Muscle of leg (tissue), 11 donors: ENCODE measurements around the gene MACO1. TPM values are rescaled to one million over a fixed set of nuclear protein-coding genes. Genes with fewer than 3 reads are reported as not detected.

ENCODE experiments used
- DNase-seq: peaks from one replicate; pipeline ENCODE4 v3.0.0; 2013
- H3K27ac ChIP-seq: one replicate; pipeline ENCODE4 v1.5.1; 2013; ENCODE audit warnings: mild to moderate bottlenecking, low read length, control low read depth
- H3K27me3 ChIP-seq: one replicate; pipeline ENCODE4 v1.6.1; 2013; ENCODE audit warnings: low read length; ENCODE audit not compliant: control insufficient read depth, insufficient read depth
- H3K36me3 ChIP-seq: one replicate; pipeline ENCODE4 v1.6.1; 2013; ENCODE audit warnings: low read length; ENCODE audit not compliant: control insufficient read depth, insufficient read depth
- H3K4me1 ChIP-seq: one replicate; pipeline ENCODE4 v1.6.1; 2013; ENCODE audit warnings: low read length; ENCODE audit not compliant: control insufficient read depth, insufficient read depth
- H3K4me3 ChIP-seq: one replicate; pipeline ENCODE4 v1.5.1; 2013; ENCODE audit warnings: low read length, control low read depth
- H3K9me3 ChIP-seq: replicated peaks from 2 replicates; pipeline ENCODE4 v1.6.1; 2013; ENCODE audit warnings: low read depth, low read length; ENCODE audit not compliant: control insufficient read depth
- WGBS: methylation state at CpG from one replicate; pipeline ENCODE4 v1.1.5; 2013; ENCODE audit warnings: missing lambda C conversion rate; ENCODE audit not compliant: insufficient coverage; 5-methylcytosine and 5-hydroxymethylcytosine counted together
- polyA plus RNA-seq, 8 donors: library from polyadenylated mRNA; unstranded; fragments of 120-200 nt; gene quantifications; one replicate each; pipeline versions ENCODE4 v1.2.1 to v1.2.3, GENCODE V29; 2013; ENCODE audit warnings: inconsistent platforms in 1 of 8, low replicate concordance in 1 of 8; ENCODE audit not compliant: insufficient read length in 8 of 8, insufficient read depth in 1 of 8
- total RNA-seq: library from RNA; stranded (reverse); fragments of 120-200 nt; gene quantifications from one replicate; pipeline ENCODE4 v1.2.4, GENCODE V29; 2013

Gene MACO1
- total and polyA plus RNA-seq, 9 donors, result 15.6 to 19.4 (median 17.2) TPM

GRCh38 chr1:25522031-25522655, 91.4 kb downstream of the MACO1 start:
- peaks cover 5% of the 10 kb centered on the region for H3K9me3 ChIP-seq
- H3K4me3 ChIP-seq, result no peak overlapping the region
- no peak overlapping the region for H3K27ac ChIP-seq
- peaks cover 5% of the 10 kb centered on the region for H3K27me3 ChIP-seq
- no peak for DNase-seq
- WGBS, result 46% methylated on average over 5 of the region's 5 CpGs
- H3K36me3 ChIP-seq, result no peaks in the 10 kb centered on the region
- H3K4me1 ChIP-seq, result no peaks in the 10 kb centered on the region

- Histone ChIP-seq H3K9me3 (peaks cover 5% of the 10 kb centered on the region), H3K36me3 (no peaks in the 10 kb centered on the region), H3K27me3 (peaks cover 5% of the 10 kb centered on the region), H3K4me3 (no peak overlapping the region), H3K27ac (no peak overlapping the region), H3K4me1 (no peaks in the 10 kb centered on the region)
- DNase-seq, result no peak
- WGBS, result 79% methylated on average over 7 of the region's 10 CpGs
These were observed 92.8 kb downstream of the MACO1 start for GRCh38 chr1:25523542-25523941.

DNA sequence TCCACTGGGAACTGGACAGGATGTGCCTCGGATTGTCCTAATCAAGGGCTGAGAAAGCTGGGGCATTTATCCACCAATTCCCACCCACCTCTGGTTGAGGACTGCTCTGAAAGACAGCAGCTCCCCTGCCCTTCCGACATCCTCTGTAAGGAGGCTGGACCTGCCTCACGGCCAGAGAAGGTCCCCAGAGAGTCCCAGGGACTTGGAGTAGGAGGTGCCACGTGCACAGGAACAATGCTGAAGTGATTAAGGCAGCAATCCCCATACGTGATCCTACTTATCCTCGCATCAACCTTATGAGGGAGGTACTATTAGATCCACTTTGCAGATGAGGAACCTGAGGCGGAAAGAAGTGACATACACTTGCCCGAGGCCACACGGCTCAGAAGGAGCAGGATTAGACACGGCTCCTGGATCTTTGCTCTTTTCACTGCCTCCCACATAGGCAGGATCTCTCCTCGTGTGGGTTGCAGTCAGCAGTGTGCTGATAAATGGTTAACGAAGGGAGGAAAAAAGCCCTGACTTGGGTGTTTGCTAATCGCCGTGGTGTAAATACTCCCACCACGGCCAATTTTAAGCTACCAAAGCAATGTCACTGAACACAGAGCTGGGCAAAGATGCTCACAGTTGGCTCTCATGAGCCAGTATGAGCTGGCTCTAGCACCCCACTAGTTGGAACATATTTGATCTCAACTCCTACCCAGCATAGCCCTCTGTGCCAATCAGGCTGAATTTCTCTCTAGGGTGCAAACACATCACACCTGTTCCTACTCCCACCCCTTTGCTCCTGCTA, 94.1 kb downstream of the MACO1 start:
- H3K36me3 ChIP-seq, result no peaks in the 10 kb centered on the region
- DNase-seq, result no peak
- WGBS, result 61% methylated on average over 3 of the region's 15 CpGs
- peaks cover 5% of the 10 kb centered on the region for H3K9me3 ChIP-seq
- no peak overlapping the region for H3K27ac ChIP-seq
- H3K4me1 ChIP-seq, result no peaks in the 10 kb centered on the region
- peaks cover 5% of the 10 kb centered on the region for H3K27me3 ChIP-seq
- no peak overlapping the region for H3K4me3 ChIP-seq

GRCh38 chr1:25525361-25525688, 94.6 kb downstream of the MACO1 start:
- no peaks in the 10 kb centered on the region for H3K4me1 ChIP-seq
- H3K27ac ChIP-seq, result no peak overlapping the region
- no peak for DNase-seq
- H3K27me3 ChIP-seq, result peaks cover 7% of the 10 kb centered on the region
- WGBS, result 83% methylated on average over 3 of the region's 4 CpGs
- peaks cover 5% of the 10 kb centered on the region for H3K9me3 ChIP-seq
- H3K4me3 ChIP-seq, result no peak overlapping the region
- H3K36me3 ChIP-seq, result no peaks in the 10 kb centered on the region

- Histone ChIP-seq H3K4me1 (no peaks in the 10 kb centered on the region), H3K4me3 (no peak overlapping the region), H3K36me3 (no peaks in the 10 kb centered on the region), H3K27me3 (peaks cover 7% of the 10 kb centered on the region), H3K9me3 (peaks cover 5% of the 10 kb centered on the region), H3K27ac (no peak overlapping the region)
- WGBS, result 100% methylated on average over 1 of the region's 2 CpGs
- DNase-seq, result no peak
These were observed 96.1 kb downstream of the MACO1 start for GRCh38 chr1:25526753-25527152.

DNA sequence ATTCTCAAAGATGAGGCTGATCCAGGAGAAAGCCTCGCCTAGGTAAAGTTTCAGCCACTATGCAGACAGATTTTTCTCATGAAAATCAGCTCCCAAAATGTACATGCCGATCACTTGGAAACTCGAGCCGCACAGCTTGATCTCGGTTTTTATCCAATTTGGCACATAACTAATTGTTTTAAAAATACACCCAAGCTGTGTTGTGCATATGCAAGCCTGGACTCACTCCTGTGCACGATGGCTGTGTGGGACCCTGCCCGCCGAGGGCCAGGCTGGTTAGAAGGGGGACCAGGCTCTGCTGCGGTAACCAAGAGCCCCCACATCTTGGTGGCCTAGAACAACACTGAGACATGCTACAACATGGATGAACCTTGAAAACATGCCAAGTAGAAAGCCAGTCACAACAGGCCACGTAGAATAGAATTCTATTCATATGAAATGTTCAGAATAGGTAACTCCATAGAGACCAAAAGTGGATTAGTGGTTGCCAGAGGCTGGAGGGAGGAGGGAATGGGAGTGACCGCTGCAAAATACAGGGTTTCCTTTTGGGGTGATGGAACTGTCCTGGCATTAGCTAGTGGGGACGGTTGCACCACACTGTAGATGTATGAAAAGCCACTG, 96.6 kb downstream of the MACO1 start:
- no peak for DNase-seq
- Histone ChIP-seq H3K27me3 (peaks cover 7% of the 10 kb centered on the region), H3K27ac (no peak overlapping the region), H3K4me1 (no peaks in the 10 kb centered on the region), H3K4me3 (no peak overlapping the region), H3K9me3 (peaks cover 5% of the 10 kb centered on the region), H3K36me3 (no peaks in the 10 kb centered on the region)
- WGBS, result 67% methylated on average over 7 of the region's 12 CpGs

- H3K27me3 ChIP-seq, result peaks cover 7% of the 10 kb centered on the region
- H3K9me3 ChIP-seq, result peaks cover 5% of the 10 kb centered on the region
- WGBS, result 86% methylated on average over 19 of the region's 21 CpGs
- no peak overlapping the region for H3K4me3 ChIP-seq
- DNase-seq, result no peak
- H3K4me1 ChIP-seq, result no peaks in the 10 kb centered on the region
- no peaks in the 10 kb centered on the region for H3K36me3 ChIP-seq
- H3K27ac ChIP-seq, result no peak overlapping the region
These were observed 97.4 kb downstream of the MACO1 start for GRCh38 chr1:25527946-25528595.

DNA sequence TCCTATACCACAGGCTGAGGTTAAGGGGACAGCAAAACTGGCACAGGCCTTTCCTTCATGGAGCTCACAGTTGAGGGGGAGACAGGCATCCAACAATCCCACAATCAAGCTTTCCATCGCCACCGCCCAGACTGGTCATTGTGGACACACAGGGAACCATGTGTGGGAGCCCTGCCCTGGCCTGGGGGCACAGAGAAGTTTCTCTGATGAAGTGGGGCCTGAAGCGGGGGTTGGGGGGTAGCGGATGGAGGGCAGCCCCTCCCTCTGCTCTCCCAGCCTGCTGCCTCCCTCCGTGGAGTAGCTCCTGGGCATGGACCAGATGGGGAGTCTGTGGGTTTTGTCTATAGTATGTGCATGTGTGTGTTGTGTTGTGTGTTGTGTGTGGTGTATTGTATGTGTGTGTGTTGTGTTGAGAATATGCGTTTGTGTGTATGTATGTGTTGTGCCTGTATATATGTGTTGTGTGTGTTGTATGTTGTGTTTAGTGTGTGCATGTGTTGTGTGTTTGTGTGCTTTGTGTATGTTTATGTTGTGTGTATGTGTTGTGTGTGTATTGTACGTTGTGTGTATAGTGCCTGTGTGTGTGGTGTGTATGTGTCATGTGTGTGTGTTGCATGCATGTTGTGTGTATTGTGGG, 98.3 kb downstream of the MACO1 start:
- 65% methylated on average over 4 of the region's 7 CpGs for WGBS
- Histone ChIP-seq H3K36me3 (no peaks in the 10 kb centered on the region), H3K27ac (no peak overlapping the region), H3K4me3 (no peak overlapping the region), H3K27me3 (peaks cover 7% of the 10 kb centered on the region), H3K4me1 (peaks cover 2% of the 10 kb centered on the region), H3K9me3 (peaks cover 5% of the 10 kb centered on the region)
- DNase-seq, result no peak

DNA sequence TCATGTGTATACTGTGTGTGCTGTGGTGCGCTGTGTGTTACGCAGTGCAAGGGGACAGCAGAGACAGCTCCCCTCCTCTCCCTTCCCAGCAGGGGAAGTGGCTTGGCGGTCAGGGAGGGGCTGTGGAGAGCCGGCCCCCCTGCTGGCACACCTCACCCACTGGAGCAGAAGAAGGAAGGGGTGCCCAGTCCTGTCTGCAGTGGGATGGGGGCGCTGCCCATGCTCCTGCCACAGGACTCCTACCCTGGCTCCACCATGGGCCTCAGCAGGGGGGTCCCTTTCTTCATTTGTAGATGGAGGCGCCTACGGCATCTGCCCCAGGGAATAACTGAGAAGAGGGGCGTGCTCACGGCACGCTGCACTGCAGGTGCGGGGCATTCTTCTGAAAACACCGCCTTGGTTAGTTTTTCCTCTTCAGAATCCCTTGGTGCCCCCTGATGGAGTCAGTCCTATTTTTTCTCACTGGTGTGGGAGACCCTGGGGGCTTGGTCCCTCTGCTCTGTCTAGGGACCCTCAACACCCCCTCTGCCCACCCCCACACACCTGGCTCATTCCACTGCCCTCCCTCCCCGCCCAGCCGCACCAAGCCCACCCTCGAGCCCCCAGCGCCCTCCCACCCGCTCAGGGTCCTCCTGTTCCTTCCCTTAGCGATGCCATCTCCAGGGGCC, 99.0 kb downstream of the MACO1 start:
- 73% methylated on average over 7 of the region's 18 CpGs for WGBS
- peaks cover 9% of the 10 kb centered on the region for H3K4me1 ChIP-seq

More for the DNA sequence above, 99.0 kb downstream of the MACO1 start:
- Histone ChIP-seq H3K4me3 (no peak overlapping the region), H3K36me3 (no peaks in the 10 kb centered on the region), H3K27me3 (peaks cover 5% of the 10 kb centered on the region), H3K9me3 (peaks cover 5% of the 10 kb centered on the region), H3K27ac (no peak overlapping the region)
- no peak for DNase-seq
